H9 (cell line): ENCODE data around the gene LBH. TPM values are rescaled to one million over a fixed set of nuclear protein-coding genes. Genes with fewer than 3 reads are reported as not detected.

Source experiments
- DNase-seq: peaks from one replicate; pipeline ENCODE4 v3.0.0-alpha.2; 2017
- H2AFZ ChIP-seq: one replicate; pipeline ENCODE4 v1.6.1; 2013; ENCODE audit warnings: mild to moderate bottlenecking, low read length, control low read depth, moderate library complexity
- H2AK5ac ChIP-seq: 2 replicates; pipeline ENCODE4 v1.6.1; 2013; ENCODE audit warnings: low read length, control low read depth, mixed read lengths; ENCODE audit not compliant: insufficient read length
- H2BK120ac ChIP-seq: one replicate; pipeline ENCODE4 v1.6.1; 2013; ENCODE audit warnings: low read depth, mild to moderate bottlenecking, low read length, control low read depth, inconsistent platforms; ENCODE audit not compliant: poor library complexity, severe bottlenecking
- H2BK12ac ChIP-seq: 2 replicates; pipeline ENCODE4 v1.6.1; 2013; ENCODE audit warnings: low read length, control low read depth, mixed read lengths, low read depth; ENCODE audit not compliant: insufficient read length
- H2BK15ac ChIP-seq: 2 replicates; pipeline ENCODE4 v1.6.1; 2013; ENCODE audit warnings: low read depth, low read length, control low read depth
- H2BK20ac ChIP-seq: one replicate; pipeline ENCODE4 v1.6.1; 2013; ENCODE audit warnings: low read depth, mild to moderate bottlenecking, low read length, control low read depth, inconsistent platforms; ENCODE audit not compliant: poor library complexity, severe bottlenecking
- H2BK5ac ChIP-seq: 2 replicates; pipeline ENCODE4 v1.6.1; 2013; ENCODE audit warnings: low read length, control low read depth, mixed read lengths; ENCODE audit not compliant: insufficient read length
- H3K14ac ChIP-seq: 2 replicates; pipeline ENCODE4 v1.6.1; 2013; ENCODE audit warnings: low read length, control low read depth; ENCODE audit not compliant: insufficient read depth
- H3K18ac ChIP-seq: 2 replicates; pipeline ENCODE4 v1.6.1; 2013; ENCODE audit warnings: low read depth, mild to moderate bottlenecking, mixed read lengths, low read length, control low read depth; ENCODE audit not compliant: insufficient read length
- H3K23ac ChIP-seq: 2 replicates; pipeline ENCODE4 v1.6.1; 2013; ENCODE audit warnings: low read length, control low read depth, mixed read lengths, low read depth; ENCODE audit not compliant: insufficient read length
- H3K23me2 ChIP-seq: 2 replicates; pipeline ENCODE4 v1.6.1; 2013; ENCODE audit warnings: low read depth, mild to moderate bottlenecking, mixed read lengths, low read length, control low read depth; ENCODE audit not compliant: insufficient read length, poor library complexity, severe bottlenecking
- H3K27ac ChIP-seq: 2 replicates; pipeline ENCODE4 v1.5.1; 2013; ENCODE audit warnings: low read length, control low read depth, mixed read lengths, low read depth; ENCODE audit not compliant: insufficient read length
- H3K27me3 ChIP-seq: 2 replicates; pipeline ENCODE4 v1.6.1; 2013; ENCODE audit warnings: low read length, control low read depth, inconsistent platforms; ENCODE audit not compliant: insufficient read depth
- H3K4ac ChIP-seq: 2 replicates; pipeline ENCODE4 v1.6.1; 2013; ENCODE audit warnings: low read depth, mild to moderate bottlenecking, control low read depth, inconsistent platforms, low read length, moderate library complexity
- H3K4me1 ChIP-seq: 2 replicates; pipeline ENCODE4 v1.6.1; 2013; ENCODE audit warnings: low read length, control low read depth, inconsistent platforms; ENCODE audit not compliant: insufficient read depth
- H3K4me2 ChIP-seq: 2 replicates; pipeline ENCODE4 v1.6.1; 2013; ENCODE audit warnings: low read length, control low read depth, mixed read lengths; ENCODE audit not compliant: insufficient read length, insufficient read depth
- H3K56ac ChIP-seq: 2 replicates; pipeline ENCODE4 v1.6.1; 2013; ENCODE audit warnings: low read depth, mild to moderate bottlenecking, mixed read lengths, low read length, control low read depth; ENCODE audit not compliant: insufficient read length
- H3K79me1 ChIP-seq: 2 replicates; pipeline ENCODE4 v1.6.1; 2013; ENCODE audit warnings: low read depth, mild to moderate bottlenecking, moderate library complexity, low read length, control low read depth, inconsistent platforms; ENCODE audit not compliant: insufficient read depth, poor library complexity, severe bottlenecking
- H3K79me2 ChIP-seq: 2 replicates; pipeline ENCODE4 v1.6.1; 2013; ENCODE audit warnings: low read length, control low read depth, inconsistent platforms; ENCODE audit not compliant: insufficient read depth
- H3K9ac ChIP-seq: 2 replicates; pipeline ENCODE4 v1.6.1; 2013; ENCODE audit warnings: low read length, control low read depth, mixed read lengths; ENCODE audit not compliant: insufficient read length; ENCODE audit errors: extremely low read depth
- H3K9me3 ChIP-seq: one replicate; pipeline ENCODE4 v1.6.1; 2013; ENCODE audit warnings: low read depth, low read length, inconsistent platforms; ENCODE audit not compliant: control insufficient read depth
- H3T11ph ChIP-seq: one replicate; pipeline ENCODE4 v1.6.1; 2013; ENCODE audit warnings: mild to moderate bottlenecking, low read length, control low read depth, inconsistent platforms
- H4K20me1 ChIP-seq: one replicate; pipeline ENCODE4 v1.6.1; 2013; ENCODE audit not compliant: control insufficient read depth, insufficient read length, insufficient read depth
- H4K5ac ChIP-seq: 2 replicates; pipeline ENCODE4 v1.6.1; 2013; ENCODE audit warnings: low read depth, mild to moderate bottlenecking, mixed read lengths, low read length, control low read depth; ENCODE audit not compliant: insufficient read length
- H4K8ac ChIP-seq: replicated peaks from 2 replicates; pipeline ENCODE4 v1.6.1; 2013; ENCODE audit warnings: low read length, control low read depth, mixed read lengths, low read depth; ENCODE audit not compliant: insufficient read length
- H4K91ac ChIP-seq: 2 replicates; pipeline ENCODE4 v1.6.1; 2013; ENCODE audit warnings: low read depth, mild to moderate bottlenecking, moderate library complexity, mixed read lengths, low read length, control low read depth; ENCODE audit not compliant: insufficient read length
- H3K27ac Mint-ChIP-seq, 3 experiments: 2 replicates in 2 of 3; 3 replicates in 1 of 3; pipeline ENCODE4 v1.8.0; 2020 to 2021; ENCODE audit warnings: mixed read lengths in 3 of 3, mild to moderate bottlenecking in 1 of 3, moderate library complexity in 1 of 3
- H3K27me3 Mint-ChIP-seq: 2 replicates; pipeline ENCODE4 v1.8.0; 2021; ENCODE audit warnings: low read depth, mild to moderate bottlenecking, moderate library complexity, mixed read lengths
- H3K36me3 Mint-ChIP-seq, 3 experiments: 2 replicates in 2 of 3; 3 replicates in 1 of 3; pipeline ENCODE4 v1.8.0; 2020 to 2021; ENCODE audit warnings: low read depth in 3 of 3, mixed read lengths in 3 of 3; ENCODE audit not compliant: insufficient read depth in 1 of 3
- H3K4me1 Mint-ChIP-seq, 2 experiments: 2 replicates each; pipeline ENCODE4 v1.8.0; 2020; ENCODE audit warnings: mixed read lengths in 2 of 2
- H3K4me3 Mint-ChIP-seq, 2 experiments: 2 replicates in 1 of 2; 3 replicates in 1 of 2; pipeline ENCODE4 v1.8.0; 2020 to 2021; ENCODE audit warnings: mild to moderate bottlenecking in 2 of 2, mixed read lengths in 2 of 2, moderate library complexity in 1 of 2
- H3K9me3 Mint-ChIP-seq, 2 experiments: 2 replicates in 1 of 2; 3 replicates in 1 of 2; pipeline ENCODE4 v1.8.0; 2020; ENCODE audit warnings: mild to moderate bottlenecking in 2 of 2, mixed read lengths in 2 of 2, moderate library complexity in 1 of 2
- CTCF ChIP-seq: fragments of 200-600 bp; sonication (generic); conservative IDR thresholded peaks from 3 replicates; pipeline ENCODE4 v1.8.0; 2021; ENCODE audit warnings: antibody characterized with exemption, mild to moderate bottlenecking
- WGBS: extraction: QIAGEN DNeasy Blood & Tissue Kit; methylation state at CpG from one replicate; pipeline ENCODE4 v1.1.7; 2013; ENCODE audit warnings: missing lambda C conversion rate, low lambda C conversion rate, mixed read lengths; ENCODE audit not compliant: insufficient read length; ENCODE audit errors: extremely low coverage; 5-methylcytosine and 5-hydroxymethylcytosine counted together
- total RNA-seq: library from RNA; stranded (reverse); gene quantifications from 2 replicates; pipeline ENCODE4 v1.2.1, GENCODE V29; 2021

LBH gene
- total RNA-seq, 1 experiment from 2014 or later: 53.0 TPM

GRCh38 chr2:30222636-30223360 lies 8.5 kb upstream of the LBH start:
- Histone ChIP-seq H4K5ac (no peak overlapping the region), H3K4me1 (no peaks in the 10 kb centered on the region), H3K79me2 (no peaks in the 10 kb centered on the region), H2BK15ac (no peak overlapping the region), H2BK120ac (no peak overlapping the region), H3K27ac (no peak overlapping the region), H2BK20ac (no peak overlapping the region), H2AFZ (no peak overlapping the region), H3K79me1 (no peaks in the 10 kb centered on the region), H4K91ac (no peak overlapping the region), H3K27me3 (no peaks in the 10 kb centered on the region), H3K18ac (no peak overlapping the region), H3K9me3 (no peaks in the 10 kb centered on the region), H2BK5ac (no peak overlapping the region), H3T11ph (no peak overlapping the region), H3K23ac (no peak overlapping the region), H3K4ac (no peak overlapping the region), H2BK12ac (no peak overlapping the region), H4K20me1 (no peaks in the 10 kb centered on the region), H3K23me2 (no peaks in the 10 kb centered on the region), H4K8ac (no peak overlapping the region), H3K9ac (no peak overlapping the region), H3K14ac (0 out of 2 replicates have a peak overlapping the region, but pooled peaks have one; percentile 48), H3K56ac (no peak overlapping the region), H2AK5ac (no peak overlapping the region), H3K4me2 (no peak overlapping the region)
- Mint-ChIP-seq H3K27ac (peak overlapping the region in 1 of 3 experiments; percentile 88; a peak in 1 of 7 replicates), H3K4me1 (peaks cover 20 to 24% of the 10 kb centered on the region in 2 experiments), H3K36me3 (no peaks in the 10 kb centered on the region), H3K4me3 (no peak overlapping the region), H3K27me3 (peaks cover 31% of the 10 kb centered on the region), H3K9me3 (no peaks in the 10 kb centered on the region)
- TF ChIP-seq CTCF: no peak
- WGBS: no CpG with 5 or more reads among the region's 5 CpGs
- no peak for DNase-seq
